ENCODE measurements around the gene COX7A2L.

The COX7A2L gene

DNA sequence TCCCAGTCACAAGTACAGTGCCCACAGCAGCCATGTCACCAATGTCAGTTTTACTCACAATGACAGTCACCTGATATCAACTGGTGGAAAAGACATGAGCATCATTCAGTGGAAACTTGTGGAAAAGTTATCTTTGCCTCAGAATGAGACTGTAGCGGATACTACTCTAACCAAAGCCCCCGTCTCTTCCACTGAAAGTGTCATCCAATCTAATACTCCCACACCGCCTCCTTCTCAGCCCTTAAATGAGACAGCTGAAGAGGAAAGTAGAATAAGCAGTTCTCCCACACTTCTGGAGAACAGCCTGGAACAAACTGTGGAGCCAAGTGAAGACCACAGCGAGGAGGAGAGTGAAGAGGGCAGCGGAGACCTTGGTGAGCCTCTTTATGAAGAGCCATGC, 31.3 kb downstream of the COX7A2L start:
- TF ChIP-seq CTCF (IDR thresholded peaks at IDR 0.05; ENCODE audit: extremely low read depth, missing control alignments), result no peak
- DNase-seq (ENCODE audit: low spot score), result no peak

DNA sequence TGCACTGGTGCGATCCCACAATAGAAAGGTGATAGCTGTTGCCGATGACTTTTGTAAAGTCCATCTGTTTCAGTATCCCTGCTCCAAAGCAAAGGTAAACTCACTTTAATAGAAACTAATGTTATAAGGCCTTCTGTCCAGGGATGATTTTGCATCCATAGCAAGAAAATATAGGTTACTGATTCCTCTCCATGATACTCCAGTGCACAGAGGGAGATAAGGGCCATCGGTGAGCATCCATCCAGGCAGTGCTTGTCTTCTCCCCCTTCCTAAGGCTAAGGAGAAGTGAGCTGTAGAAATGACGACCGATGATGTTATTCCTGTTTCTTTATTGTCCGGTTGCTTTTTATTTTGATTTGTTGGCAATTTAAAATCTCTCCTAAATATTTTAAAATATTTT, 32.1 kb downstream of the COX7A2L start:
- DNase-seq (ENCODE audit: low spot score), result no peak

GRCh38 chr2:42328148-42328833, 32.7 kb downstream of the COX7A2L start:
- DNase-seq (ENCODE audit: low spot score), result peak; percentile 28

More for the DNA sequence above, 32.1 kb downstream of the COX7A2L start:
- no peak for TF ChIP-seq CTCF (IDR thresholded peaks at IDR 0.05; ENCODE audit: extremely low read depth, missing control alignments)

DNA sequence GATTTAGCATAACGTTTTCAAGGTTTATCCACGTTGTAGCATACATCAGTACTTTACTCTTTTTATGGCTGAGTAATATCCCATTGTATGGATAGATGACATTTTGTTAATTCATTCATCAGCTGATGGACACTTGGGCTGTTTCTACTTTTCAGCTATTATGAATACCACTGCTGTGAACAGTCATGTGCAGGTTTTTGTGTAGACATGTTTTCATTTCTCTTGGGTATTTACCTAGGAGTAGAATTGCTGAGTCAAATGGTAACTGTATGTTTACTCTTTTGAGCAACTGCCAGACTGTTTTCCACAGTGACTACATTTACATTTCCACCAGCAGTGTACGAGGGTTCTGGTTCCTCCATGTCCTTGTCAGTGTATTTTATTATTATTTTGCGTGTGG, 33.9 kb downstream of the COX7A2L start:
- no peak for TF ChIP-seq CTCF (IDR thresholded peaks at IDR 0.05; ENCODE audit: extremely low read depth, missing control alignments)
- no peak for DNase-seq (ENCODE audit: low spot score)

More at GRCh38 chr2:42328148-42328833, 32.7 kb downstream of the COX7A2L start:
- peak; percentile 35 for TF ChIP-seq CTCF (IDR thresholded peaks at IDR 0.05; ENCODE audit: extremely low read depth, missing control alignments)

- no peak for DNase-seq (ENCODE audit: low spot score)
- no peak for TF ChIP-seq CTCF (IDR thresholded peaks at IDR 0.05; ENCODE audit: extremely low read depth, missing control alignments)
Measured at GRCh38 chr2:42325609-42326008, 35.4 kb downstream of the COX7A2L start.

DNA sequence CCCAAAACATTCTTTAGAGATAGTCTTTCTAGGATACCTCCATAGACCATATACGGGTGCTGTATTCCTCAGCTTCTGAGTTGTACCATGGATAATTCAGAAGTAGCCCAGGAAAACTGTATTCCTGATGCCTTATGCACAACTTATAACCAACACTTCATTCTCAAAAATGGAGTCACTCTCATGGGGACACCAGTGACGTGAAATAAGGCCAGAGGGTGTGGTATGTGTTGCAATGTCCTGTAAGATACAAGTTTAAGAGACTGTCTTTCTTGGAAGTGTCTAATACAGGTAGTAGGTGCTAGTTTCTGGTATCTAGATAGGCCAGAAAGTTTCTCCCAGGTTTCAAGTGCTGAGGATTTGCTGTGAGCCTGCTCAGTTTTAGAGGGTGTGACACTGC, 36.1 kb downstream of the COX7A2L start:
- TF ChIP-seq CTCF (IDR thresholded peaks at IDR 0.05; ENCODE audit: extremely low read depth, missing control alignments), result no peak
- no peak for DNase-seq (ENCODE audit: low spot score)

- no peak for DNase-seq (ENCODE audit: low spot score)
- no peak for TF ChIP-seq CTCF (IDR thresholded peaks at IDR 0.05; ENCODE audit: extremely low read depth, missing control alignments)
Measured at GRCh38 chr2:42324244-42324643, 36.8 kb downstream of the COX7A2L start.
